TTC549 (cell line): ENCODE data around the gene PCDHB13.
"Not testable (repeated sequence)": the region's sequence is repeated elsewhere in the genome, so short reads cannot be mapped to it uniquely, and the experiment has no call there.

Source experiments
- FAIRE-seq: peaks from 2 replicates; lab custom pipeline; 2012; peaks lifted over from hg19 to GRCh38; lab: Jason Lieb, UNC

The PCDHB13 gene

DNA sequence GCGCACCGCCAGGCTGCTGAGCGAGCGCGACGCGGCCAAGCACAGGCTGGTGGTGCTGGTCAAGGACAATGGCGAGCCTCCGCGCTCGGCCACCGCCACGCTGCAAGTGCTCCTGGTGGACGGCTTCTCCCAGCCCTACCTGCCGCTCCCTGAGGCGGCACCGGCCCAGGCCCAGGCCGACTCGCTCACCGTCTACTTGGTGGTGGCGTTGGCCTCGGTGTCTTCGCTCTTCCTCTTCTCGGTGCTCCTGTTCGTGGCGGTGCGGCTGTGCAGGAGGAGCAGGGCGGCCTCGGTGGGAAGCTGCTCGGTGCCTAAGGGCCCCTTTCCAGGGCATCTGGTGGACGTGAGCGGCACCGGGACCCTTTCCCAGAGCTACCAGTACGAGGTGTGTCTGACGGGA lies 12.1 kb upstream of the PCDHB13 start:
- not testable (repeated sequence) for FAIRE-seq

DNA sequence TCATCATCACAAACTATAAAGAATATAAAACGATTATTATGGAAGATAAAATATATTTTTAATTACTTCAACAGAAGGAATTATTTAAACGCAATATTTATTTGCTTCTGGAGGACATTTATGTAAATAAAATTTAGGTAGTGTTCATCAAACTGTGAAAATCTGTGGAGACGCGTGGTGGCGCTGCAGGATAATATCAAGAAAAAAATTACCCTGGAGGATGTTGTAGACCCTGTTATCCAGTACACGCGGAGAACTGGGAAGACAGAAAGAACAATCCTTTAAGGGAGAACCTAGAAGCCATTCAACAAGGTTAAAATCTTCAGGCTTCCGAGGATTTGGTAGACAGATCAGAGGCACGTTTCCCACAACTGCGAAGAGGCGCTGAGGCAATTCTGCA lies 5.2 kb upstream of the PCDHB13 start, which contains the start of gene PCDHB12:
PCDHB12 (plus strand) TSS at position 242 of the 400 bp plus-strand sequence. CDS start 189 bp downstream, outside the sequence.
- no peak for FAIRE-seq

DNA sequence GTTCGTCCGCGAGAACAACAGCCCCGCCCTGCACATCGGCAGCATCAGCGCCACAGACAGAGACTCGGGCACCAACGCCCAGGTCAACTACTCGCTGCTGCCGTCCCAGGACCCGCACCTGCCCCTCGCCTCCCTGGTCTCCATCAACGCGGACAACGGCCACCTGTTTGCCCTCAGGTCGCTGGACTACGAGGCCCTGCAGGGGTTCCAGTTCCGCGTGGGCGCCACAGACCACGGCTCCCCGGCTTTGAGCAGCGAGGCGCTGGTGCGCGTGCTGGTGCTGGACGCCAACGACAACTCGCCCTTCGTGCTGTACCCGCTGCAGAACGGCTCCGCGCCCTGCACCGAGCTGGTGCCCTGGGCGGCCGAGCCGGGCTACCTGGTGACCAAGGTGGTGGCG lies 3.4 kb upstream of the PCDHB13 start:
- FAIRE-seq, result not testable (repeated sequence)

DNA sequence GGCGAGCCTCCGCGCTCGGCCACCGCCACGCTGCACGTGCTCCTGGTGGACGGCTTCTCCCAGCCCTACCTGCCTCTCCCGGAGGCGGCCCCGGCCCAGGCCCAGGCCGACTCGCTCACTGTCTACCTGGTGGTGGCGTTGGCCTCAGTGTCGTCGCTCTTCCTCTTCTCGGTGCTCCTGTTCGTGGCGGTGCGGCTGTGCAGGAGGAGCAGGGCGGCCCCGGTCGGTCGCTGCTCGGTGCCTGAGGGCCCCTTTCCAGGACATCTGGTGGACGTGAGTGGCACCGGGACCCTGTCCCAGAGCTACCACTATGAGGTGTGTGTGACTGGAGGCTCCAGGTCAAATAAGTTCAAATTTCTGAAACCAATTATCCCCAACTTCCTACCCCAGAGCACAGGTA lies 2.9 kb upstream of the PCDHB13 start:
- not testable (repeated sequence) for FAIRE-seq

DNA sequence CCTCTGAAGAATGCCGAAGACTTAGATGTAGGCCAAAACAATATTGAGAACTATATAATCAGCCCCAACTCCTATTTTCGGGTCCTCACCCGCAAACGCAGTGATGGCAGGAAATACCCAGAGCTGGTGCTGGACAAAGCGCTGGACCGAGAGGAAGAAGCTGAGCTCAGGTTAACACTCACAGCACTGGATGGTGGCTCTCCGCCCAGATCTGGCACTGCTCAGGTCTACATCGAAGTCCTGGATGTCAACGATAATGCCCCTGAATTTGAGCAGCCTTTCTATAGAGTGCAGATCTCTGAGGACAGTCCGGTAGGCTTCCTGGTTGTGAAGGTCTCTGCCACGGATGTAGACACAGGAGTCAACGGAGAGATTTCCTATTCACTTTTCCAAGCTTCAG lies 864 bp downstream of the PCDHB13 start:
- not testable (repeated sequence) for FAIRE-seq

DNA sequence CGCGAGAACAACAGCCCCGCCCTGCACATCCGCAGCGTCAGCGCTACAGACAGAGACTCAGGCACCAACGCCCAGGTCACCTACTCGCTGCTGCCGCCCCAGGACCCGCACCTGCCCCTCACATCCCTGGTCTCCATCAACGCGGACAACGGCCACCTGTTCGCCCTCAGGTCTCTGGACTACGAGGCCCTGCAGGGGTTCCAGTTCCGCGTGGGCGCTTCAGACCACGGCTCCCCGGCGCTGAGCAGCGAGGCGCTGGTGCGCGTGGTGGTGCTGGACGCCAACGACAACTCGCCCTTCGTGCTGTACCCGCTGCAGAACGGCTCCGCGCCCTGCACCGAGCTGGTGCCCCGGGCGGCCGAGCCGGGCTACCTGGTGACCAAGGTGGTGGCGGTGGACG lies 1.8 kb downstream of the PCDHB13 start:
- FAIRE-seq, result not testable (repeated sequence)

DNA sequence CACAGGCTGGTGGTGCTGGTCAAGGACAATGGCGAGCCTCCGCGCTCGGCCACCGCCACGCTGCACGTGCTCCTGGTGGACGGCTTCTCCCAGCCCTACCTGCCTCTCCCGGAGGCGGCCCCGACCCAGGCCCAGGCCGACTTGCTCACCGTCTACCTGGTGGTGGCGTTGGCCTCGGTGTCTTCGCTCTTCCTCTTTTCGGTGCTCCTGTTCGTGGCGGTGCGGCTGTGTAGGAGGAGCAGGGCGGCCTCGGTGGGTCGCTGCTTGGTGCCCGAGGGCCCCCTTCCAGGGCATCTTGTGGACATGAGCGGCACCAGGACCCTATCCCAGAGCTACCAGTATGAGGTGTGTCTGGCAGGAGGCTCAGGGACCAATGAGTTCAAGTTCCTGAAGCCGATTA lies 2.3 kb downstream of the PCDHB13 start:
- FAIRE-seq, result not testable (repeated sequence)

DNA sequence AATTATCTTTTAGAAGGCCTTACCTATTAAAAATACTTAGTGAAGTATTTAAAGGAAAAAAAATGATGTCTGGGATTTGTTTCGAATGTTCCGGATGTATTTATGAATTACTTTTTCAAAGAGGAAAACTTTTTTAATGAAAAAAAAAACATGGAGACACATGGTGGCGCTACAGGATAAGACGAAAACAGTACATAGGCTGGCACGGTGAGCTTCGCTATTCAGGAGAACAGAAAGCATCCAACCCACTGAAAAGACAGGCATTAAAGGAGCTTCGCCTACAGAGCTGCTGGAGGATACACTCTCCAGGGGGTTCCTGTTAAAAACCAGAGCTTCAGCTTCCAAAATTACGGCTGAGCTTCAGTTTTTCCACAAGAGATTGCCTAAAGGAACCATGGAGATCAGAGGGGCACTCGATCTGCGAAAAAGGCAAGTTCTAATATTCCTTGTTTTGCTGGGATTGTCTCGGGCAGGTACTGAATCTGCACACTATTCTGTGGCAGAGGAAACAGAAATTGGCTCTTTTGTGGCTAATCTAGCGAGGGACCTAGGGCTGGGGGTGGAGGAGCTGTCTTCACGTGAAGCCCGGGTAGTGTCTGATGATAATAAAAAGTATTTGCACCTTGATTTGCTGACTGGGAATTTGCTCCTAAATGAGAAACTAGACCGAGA lies 9.5 kb downstream of the PCDHB13 start, which contains the start of gene PCDHB14:
PCDHB14 (plus strand) TSS at position 232 of the 672 bp plus-strand sequence; CDS start at position 395, 163 bp downstream.
- peak; percentile 71 for FAIRE-seq

DNA sequence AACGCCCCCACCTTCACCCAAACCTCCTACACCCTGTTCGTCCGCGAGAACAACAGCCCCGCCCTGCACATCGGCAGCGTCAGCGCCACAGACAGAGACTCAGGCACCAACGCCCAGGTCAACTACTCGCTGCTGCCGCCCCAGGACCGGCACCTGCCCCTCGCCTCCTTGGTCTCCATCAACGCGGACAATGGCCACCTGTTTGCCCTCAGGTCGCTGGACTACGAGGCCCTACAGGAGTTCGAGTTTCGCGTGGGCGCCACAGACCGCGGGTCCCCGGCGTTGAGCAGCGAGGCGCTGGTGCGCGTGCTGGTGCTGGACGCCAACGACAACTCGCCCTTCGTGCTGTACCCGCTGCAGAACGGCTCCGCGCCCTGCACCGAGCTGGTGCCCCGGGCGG lies 11.1 kb downstream of the PCDHB13 start:
- FAIRE-seq, result not testable (repeated sequence)

DNA sequence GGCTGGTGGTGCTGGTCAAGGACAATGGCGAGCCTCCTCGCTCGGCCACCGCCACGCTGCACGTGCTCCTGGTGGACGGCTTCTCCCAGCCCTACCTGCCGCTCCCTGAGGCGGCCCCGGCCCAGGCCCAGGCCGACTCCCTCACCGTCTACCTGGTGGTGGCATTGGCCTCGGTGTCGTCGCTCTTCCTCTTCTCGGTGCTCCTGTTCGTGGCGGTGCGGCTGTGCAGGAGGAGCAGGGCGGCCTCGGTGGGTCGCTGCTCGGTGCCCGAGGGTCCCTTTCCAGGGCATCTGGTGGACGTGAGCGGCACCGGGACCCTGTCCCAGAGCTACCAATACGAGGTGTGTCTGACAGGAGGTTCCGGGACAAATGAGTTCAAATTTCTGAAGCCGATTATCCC lies 11.7 kb downstream of the PCDHB13 start:
- FAIRE-seq, result not testable (repeated sequence)

DNA sequence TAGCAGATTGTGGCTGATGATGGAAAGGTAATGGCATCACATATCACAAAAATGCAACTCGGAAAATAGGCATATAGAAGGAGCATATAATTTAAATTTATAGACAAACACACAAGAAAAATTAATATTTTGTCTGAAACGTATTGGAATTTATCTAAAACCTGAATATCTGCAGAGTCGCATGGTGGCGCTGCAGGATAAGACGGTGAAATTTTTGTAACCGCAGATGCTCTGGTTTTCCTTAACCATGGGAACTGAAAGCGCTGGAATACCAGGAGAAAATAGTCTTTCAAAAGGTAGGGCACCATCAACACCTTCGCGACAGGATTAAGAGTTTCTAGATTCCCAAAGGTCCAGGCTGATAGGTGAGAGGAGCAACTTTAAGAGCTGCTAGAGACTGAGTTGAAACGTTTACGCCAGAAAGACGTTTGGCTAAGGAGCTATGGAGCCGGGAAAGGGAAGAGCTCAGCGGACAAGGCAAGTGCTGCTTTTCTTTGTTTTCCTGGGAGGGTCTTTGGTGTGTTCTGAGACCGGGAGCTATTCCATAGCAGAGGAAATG lies 20.5 kb downstream of the PCDHB13 start:
- FAIRE-seq, result no peak

DNA sequence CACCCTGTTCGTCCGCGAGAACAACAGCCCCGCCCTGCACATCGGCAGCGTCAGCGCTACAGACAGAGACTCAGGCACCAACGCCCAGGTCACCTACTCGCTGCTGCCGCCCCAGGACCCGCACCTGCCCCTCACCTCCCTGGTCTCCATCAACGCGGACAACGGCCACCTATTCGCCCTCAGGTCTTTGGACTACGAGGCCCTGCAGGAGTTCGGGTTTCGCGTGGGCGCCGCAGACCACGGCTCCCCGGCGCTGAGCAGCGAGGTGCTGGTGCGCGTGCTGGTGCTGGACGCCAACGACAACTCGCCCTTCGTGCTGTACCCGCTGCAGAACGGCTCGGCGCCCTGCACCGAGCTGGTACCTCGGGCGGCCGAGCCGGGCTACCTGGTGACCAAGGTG lies 22.2 kb downstream of the PCDHB13 start:
- not testable (repeated sequence) for FAIRE-seq

DNA sequence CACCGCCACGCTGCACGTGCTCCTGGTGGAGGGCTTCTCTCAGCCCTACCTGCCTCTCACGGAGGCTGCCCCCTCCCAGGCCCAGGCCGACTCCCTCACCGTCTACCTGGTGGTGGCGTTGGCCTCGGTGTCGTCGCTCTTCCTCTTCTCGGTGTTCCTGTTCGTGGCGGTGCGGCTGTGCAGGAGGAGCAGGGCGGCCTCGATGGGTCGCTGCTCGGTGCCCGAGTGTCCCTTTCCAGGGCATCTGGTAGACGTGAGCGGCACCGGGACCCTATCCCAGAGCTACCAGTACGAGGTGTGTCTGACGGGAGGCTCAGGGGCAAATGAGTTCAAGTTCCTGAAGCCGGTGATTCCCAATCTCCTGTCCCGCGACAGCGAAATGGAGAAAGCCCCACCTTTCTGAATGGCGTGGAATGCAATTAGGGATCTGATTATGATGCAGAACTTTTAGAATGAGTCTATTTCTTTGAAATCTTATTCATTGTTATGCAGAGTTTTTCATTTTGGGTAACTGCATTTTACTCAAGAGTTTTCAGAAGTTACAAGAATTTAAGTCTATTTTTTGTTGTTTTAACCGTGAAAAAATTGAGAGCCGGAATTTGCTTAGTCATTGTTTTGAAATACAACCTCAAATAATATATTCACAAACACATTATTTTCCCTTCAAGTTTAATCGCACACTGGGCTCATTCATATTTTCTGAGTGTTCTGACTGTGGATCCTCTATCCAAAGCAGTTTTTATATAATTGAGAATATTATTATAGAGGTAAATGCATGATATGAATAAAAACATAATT lies 23.0 kb downstream of the PCDHB13 start:
- FAIRE-seq, result no peak

DNA sequence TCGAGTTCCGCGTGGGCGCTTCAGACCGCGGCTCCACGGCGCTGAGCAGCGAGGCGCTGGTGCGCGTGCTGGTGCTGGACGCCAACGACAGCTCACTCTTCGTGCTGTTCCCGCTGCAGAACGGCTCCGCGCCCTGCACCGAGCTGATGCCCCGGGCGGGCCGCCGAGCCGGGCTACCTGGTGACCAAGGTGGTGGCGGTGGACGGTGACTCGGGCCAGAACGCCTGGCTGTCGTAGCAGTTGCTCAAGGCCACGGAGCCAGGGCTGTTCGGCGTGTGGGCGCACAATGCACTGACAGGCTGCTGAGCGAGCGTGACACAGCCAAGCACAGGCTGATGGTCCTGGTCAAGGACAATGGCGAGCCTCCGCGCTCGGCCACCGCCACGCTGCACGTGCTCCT lies 27.8 kb downstream of the PCDHB13 start:
- FAIRE-seq, result no peak

DNA sequence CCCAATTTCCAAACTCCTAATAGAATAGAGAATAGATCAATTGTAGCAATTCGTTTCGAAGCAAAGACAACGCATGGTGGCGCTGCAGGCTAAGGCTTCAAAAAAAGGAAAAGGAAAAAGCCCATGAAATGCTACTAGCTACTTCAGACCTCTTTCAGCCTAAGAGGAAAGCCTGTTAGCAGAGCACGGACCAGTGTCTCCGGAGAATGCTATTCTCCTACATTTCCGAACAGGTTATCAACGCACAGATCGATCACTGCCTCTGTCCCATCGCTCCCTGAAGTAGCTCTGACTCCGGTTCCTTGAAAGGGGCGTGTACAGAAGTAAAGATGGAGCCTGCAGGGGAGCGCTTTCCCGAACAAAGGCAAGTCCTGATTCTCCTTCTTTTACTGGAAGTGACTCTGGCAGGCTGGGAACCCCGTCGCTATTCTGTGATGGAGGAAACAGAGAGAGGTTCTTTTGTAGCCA lies 31.6 kb downstream of the PCDHB13 start, which contains the start of gene PCDHB15:
PCDHB15 (plus strand) TSS at position 146 of the 468 bp plus-strand sequence; CDS start at position 330, 184 bp downstream.
- FAIRE-seq, result no peak

DNA sequence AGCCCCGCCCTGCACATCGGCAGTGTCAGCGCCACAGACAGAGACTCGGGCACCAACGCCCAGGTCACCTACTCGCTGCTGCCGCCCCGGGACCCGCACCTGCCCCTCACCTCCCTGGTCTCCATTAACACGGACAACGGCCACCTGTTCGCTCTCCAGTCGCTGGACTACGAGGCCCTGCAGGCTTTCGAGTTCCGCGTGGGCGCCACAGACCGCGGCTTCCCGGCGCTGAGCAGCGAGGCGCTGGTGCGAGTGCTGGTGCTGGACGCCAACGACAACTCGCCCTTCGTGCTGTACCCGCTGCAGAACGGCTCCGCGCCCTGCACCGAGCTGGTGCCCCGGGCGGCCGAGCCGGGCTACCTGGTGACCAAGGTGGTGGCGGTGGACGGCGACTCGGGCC lies 33.3 kb downstream of the PCDHB13 start:
- FAIRE-seq, result not testable (repeated sequence)

DNA sequence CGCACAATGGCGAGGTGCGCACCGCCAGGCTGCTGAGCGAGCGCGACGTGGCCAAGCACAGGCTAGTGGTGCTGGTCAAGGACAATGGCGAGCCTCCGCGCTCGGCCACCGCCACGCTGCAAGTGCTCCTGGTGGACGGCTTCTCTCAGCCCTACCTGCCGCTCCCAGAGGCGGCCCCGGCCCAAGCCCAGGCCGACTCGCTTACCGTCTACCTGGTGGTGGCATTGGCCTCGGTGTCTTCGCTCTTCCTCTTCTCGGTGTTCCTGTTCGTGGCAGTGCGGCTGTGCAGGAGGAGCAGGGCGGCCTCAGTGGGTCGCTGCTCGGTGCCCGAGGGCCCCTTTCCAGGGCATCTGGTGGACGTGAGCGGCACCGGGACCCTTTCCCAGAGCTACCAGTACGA lies 33.7 kb downstream of the PCDHB13 start:
- FAIRE-seq, result not testable (repeated sequence)

DNA sequence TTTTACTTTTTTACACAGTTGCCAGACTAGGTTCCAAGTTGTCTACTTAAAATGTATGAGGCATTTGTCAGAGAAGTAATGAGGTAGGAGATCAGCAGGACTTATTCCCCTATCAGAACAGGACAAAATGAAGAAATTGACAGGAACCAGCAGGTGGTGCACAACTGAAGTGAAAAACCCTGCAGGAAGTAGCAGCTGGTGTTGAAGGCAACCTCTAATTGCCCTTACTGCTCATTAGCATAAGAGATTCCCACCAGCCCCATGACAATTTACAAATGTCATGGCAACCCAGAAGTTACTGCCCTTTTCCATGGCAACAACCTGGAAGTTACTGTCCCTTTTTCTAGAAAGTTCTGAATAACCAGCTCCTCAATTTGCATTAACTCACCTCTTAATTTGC lies 36.9 kb downstream of the PCDHB13 start:
- FAIRE-seq, result no peak

DNA sequence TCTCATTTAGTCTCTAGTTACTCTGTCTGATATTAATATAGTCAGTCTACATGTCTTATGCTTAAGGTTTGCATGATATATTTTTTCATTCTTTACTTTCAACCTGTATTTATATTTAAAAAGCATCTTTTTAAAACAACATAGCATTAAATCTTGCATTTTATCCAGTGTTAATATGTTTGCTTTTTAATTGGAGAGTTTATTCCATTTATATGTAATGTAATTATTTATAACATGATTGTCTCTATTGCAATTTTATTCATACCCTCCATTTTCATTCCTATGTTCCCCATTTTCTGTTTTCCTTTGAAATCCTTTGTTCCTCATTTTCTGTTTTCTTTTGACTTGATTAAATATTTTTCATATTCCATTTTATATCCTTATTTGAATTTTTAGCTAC lies 44.7 kb downstream of the PCDHB13 start:
- no peak for FAIRE-seq

DNA sequence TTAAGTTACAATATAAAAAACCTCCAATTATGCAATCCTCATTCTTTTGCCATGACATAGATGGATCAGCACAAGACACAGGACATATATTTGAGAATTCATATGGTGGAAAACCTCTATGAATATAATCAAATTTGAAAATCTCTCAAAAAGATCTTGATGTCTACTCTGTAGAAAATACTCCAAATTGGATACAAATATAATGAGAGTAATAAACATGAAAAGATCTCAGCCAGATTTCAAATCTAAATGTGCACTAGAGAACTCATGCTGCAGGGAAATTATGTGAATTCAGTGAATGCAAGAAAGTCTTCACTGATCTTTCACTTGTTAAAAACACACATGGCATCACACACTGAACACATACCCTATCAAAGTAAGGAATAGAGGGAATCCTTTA lies 45.2 kb downstream of the PCDHB13 start:
- FAIRE-seq, result no peak

DNA sequence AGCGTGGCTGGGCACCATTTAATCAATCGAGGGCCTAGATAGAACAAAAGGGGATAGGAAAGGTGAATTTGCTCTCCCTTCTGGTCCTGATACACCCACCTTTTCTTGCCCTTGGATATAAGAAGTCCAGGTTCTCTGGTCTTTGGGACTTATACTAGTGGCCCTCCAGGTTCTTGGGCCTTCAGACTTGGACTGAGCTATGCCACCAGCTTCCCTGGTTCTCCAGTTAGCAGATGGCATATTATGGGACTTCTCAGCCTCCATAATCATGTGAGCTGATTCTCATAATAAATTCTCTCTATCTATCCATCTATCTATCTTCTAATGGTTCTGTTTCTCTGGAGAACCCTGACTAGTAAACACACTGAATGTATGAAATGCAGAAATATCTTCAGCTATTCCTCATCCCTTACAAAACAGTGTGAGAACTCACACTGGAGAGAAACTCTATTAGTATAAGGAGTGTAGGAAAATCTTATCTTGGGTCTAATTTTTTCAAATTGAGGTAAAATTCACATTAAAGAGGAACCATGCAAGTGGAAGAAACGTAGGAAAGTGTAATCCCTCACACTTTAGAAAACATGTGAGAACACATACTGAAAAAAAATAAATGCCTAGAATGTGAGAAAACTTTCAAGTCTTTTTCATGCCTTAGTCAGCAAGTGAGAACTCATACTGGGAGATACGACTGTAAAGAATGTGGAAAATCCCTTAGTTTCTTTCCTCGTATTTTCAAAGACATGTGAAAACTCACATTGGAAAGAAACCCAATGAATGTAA lies 46.9 kb downstream of the PCDHB13 start:
- FAIRE-seq, result peak; percentile 3

DNA sequence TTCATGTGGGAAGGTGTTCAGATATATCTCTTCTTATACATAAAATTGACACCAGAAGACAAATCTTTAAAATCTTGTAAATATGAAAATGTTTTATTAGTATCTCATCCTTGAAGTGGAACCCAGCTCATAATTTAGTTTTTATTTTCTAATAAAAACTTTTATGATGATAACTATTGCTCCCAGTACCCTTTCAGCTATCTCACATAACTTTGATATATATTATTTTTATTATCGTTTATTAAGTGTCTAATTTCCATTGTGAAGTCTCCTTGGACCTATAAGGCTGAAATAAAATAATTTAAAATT lies 47.5 kb downstream of the PCDHB13 start:
- peak; percentile 28 for FAIRE-seq
